Fibroblast of pulmonary artery (primary cell): Measurements from ENCODE around the gene IQCM.

ENCODE experiments used
- DNase-seq: peaks from one replicate; pipeline ENCODE4 v3.0.0-alpha.2; 2010; ENCODE audit warnings: low read depth
- H3K4me3 ChIP-seq: replicated peaks from 2 replicates; pipeline ENCODE4 v1.5.1; 2011; ENCODE audit warnings: low read depth, mild to moderate bottlenecking, control low read depth, low read length, moderate library complexity
- TF ChIP-seq, protein P1 (sequence below): IDR thresholded peaks from 2 replicates; pipeline ENCODE4 v1.5.1; 2011; ENCODE audit warnings: mild to moderate bottlenecking, control low read depth, low read length, inconsistent platforms; ENCODE audit errors: missing control alignments

The IQCM gene

DNA sequence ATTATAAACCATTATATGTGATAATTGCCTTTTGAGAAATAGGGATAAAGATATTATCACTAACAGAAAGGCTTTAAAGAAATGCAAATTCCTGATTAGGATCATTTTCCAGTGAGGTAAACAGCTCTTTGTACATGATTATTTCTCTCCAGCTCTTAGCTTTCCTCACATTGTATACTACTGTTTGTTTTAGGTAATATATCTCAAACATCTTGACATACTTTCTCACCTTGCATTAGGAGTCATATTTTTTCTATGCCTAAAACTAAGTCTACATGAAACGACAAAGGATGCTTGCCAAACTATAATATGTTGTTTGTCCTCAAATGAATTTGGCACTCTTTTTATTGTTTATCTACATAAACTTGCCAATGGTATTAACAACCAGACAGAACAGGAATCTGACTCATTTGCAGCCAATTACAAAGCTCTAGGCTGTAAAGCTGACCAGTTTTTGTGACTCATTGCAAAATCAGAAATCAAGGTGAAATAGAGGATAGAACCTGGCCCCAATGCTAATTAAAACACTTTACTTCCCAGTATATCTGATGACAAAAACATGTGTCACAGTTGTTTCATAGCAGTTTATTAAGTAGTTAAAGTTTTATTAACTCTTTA, 107.0 kb downstream of the IQCM start:
- TF ChIP-seq, protein P1, sequence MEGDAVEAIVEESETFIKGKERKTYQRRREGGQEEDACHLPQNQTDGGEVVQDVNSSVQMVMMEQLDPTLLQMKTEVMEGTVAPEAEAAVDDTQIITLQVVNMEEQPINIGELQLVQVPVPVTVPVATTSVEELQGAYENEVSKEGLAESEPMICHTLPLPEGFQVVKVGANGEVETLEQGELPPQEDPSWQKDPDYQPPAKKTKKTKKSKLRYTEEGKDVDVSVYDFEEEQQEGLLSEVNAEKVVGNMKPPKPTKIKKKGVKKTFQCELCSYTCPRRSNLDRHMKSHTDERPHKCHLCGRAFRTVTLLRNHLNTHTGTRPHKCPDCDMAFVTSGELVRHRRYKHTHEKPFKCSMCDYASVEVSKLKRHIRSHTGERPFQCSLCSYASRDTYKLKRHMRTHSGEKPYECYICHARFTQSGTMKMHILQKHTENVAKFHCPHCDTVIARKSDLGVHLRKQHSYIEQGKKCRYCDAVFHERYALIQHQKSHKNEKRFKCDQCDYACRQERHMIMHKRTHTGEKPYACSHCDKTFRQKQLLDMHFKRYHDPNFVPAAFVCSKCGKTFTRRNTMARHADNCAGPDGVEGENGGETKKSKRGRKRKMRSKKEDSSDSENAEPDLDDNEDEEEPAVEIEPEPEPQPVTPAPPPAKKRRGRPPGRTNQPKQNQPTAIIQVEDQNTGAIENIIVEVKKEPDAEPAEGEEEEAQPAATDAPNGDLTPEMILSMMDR, result no peak
- H3K4me3 ChIP-seq, result no peak overlapping the region
- DNase-seq, result peak; percentile 8

DNA sequence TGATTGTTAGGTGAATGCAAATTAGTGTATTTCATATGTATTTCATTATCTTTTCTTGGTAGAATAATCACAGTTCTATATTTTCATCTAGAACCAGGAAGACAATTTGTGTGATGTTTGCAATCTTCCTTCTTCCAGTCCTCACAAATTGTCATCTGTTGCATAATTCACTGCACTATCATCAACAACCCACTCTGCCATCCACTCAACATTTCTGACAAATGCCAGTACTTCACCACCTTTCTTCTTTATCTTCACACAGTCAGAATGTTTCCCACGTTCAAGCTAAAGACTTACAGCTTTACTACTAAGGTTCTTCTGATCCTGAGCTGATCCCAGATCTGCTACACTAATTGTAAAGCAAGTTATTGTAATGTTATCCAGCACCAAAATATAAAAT, 107.8 kb downstream of the IQCM start:
- DNase-seq, result no peak
- TF ChIP-seq, protein P1, result no peak
- H3K4me3 ChIP-seq, result no peak overlapping the region

DNA sequence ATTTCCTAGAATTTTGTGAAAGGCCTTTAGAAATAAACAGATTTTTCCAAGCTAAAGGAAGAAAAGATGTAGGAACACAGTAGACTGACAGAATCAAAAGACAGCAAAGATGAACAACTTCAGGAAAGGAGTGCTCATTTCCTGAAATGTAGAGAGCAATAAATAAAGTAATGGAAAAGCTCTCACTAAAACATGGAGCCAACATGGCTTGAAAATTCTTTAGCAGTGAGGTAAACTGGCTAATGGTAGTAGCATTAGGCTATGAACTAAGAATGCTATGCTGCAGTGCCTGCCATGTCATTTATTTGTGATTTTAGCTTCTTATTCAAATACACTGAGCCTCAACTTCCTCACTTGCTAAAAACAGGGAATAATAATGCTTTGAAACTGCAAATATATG, 108.7 kb downstream of the IQCM start:
- peak; percentile 30 for DNase-seq
- TF ChIP-seq, protein P1, result no peak

DNA sequence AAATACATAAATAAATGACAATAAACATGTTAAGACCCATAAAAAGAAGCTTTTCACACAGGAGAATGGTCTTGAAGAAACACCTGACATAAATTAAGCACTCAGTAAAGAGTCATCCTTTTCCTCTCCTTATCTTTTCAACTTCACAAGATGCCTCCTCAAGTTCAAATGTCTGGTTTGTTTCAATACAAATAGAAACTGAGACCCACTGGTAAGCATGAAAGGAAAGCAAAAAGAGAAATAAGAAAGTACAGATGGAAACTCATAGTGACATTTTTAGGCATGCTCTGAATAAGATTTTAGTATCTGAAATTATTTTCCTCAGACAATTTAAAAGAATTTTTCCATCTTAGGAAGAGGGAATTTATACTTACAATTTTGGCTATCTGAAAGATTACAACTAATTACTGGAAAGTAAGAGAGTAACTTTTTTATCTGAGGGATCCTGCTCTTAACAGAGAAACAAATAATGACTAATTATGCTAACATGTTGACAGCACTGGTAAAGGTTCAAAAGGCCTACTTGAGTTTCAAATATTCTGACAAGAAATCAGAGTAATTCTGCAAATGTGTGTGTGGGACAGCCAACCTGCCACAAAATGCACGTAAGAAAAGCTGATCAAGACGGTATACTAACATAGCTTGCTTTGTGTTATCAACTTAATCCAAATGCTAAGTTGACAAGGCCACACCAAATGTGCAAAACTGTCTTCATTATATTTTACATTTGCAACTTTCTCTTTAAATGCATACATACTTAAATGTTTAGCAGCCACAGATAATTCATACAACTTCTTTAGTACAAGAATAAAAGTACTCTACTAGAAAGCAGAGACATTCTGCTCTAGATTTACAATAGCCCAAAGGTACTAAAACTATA, 113.0 kb downstream of the IQCM start:
- no peak overlapping the region for H3K4me3 ChIP-seq
- DNase-seq, result no peak
- TF ChIP-seq, protein P1, result no peak

More for the DNA sequence above, 108.7 kb downstream of the IQCM start:
- H3K4me3 ChIP-seq, result no peak overlapping the region

DNA sequence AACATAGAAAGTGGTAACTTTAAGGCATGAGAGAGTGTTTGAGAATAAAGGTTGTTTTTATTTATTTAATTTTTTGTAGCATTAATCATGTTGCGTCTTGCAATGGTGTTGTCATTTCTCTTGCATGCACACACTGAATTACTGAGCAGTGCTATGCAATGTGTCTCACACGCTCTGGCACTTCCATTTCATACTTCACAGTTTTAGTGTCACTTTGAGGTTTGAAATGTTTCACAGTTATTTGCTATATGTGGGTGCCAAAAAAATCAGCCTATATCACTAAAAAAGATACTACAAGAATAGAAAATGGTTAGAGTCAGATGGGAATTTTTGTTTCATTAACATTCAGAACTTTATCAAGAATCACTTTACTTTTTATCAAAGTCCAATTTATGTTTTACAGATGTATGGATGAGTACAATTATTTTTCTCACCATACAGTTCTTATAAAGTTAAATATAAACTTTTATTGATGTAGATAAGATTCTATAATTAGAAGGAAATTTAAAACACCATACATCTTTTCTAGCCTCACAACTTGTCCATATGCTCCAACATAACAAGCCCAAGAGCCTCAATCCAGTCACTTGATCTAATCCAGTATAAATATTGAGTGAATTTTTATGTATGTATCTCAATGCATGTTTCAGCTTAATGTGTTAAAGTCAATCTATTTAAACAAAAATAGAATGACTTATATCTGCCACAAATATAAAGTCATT, 114.0 kb downstream of the IQCM start:
- TF ChIP-seq, protein P1, result no peak
- no peak overlapping the region for H3K4me3 ChIP-seq
- DNase-seq, result no peak

DNA sequence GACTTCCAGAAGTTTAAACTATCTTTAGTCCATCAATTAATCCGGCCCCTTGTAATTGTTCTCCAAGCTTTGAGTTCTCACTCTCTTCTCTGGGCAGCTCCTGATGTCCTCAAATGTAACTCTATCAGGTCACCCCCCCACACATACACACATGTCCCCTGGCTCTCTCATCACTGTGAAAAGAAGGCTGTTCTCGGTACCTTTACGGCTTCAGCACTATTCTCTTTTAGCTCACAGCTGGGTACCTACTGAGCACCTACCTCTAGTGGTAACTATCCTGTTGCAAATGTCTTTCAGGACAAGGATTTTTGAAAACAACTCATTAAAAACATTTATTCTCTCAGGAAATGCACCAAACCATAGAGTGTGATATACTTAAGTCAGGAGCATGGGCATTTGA, 115.4 kb downstream of the IQCM start:
- DNase-seq, result no peak
- TF ChIP-seq, protein P1, result no peak
- no peak overlapping the region for H3K4me3 ChIP-seq
